GM19239 (cell line): Measurements from ENCODE around the gene EXT2.

Source experiments
- DNase-seq: peaks from one replicate; pipeline ENCODE4 v3.0.0; 2011; ENCODE audit warnings: low spot score; ENCODE audit not compliant: insufficient read length
- FAIRE-seq: peaks from 2 replicates; lab custom pipeline; 2011; peaks lifted over from hg19 to GRCh38; lab: Jason Lieb, UNC

EXT2 gene

DNA sequence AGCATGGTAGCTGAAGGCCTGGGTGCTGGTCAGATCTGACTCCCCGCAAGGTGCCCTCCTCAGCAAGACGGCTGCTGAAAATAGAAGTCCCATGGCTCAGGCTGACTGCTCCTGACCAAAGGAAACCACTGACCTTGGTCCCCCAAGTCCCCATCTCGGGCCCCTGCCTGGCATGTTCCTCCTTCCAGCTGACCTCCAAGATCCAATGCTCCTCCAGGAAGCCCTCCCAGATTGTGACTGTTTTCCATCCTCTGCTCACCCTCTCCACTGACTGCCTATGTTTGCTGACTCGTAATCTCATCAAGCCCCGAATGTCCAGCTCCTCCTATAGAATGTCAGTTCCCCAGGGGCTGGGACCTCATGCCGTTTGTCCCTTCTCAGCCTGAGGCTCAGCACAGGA is 184.0 kb downstream of the EXT2 start:
- no peak for DNase-seq
- FAIRE-seq = no peak

DNA sequence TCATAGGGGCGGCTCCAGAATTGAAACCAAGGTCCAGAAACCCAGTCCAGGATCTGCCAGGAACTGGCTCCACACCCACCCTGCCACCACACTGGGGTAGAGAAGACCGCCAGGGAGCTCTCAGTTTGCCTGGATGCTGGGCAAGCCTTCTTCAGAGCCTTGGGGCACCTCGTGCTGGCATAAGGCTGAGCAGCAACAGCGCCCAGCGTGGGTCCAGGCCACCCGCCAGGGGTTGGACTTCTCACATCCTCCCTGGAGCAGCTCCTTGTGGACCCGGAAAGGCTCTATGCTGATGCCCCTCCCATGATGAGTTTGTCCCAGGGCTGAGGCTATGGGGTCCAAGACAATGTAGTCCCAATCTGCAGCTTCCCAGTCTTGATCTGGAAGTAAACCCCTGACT is 184.8 kb downstream of the EXT2 start:
- FAIRE-seq = no peak
- no peak for DNase-seq

GRCh38 chr11:44281151-44281550 is 185.7 kb downstream of the EXT2 start:
- no peak for FAIRE-seq
- no peak for DNase-seq

- no peak for FAIRE-seq
Observed at GRCh38 chr11:44282620-44283019, 187.1 kb downstream of the EXT2 start.

GRCh38 chr11:44285756-44286155 is 190.3 kb downstream of the EXT2 start:
- DNase-seq = no peak
- no peak for FAIRE-seq

More at GRCh38 chr11:44282620-44283019, 187.1 kb downstream of the EXT2 start:
- no peak for DNase-seq

DNA sequence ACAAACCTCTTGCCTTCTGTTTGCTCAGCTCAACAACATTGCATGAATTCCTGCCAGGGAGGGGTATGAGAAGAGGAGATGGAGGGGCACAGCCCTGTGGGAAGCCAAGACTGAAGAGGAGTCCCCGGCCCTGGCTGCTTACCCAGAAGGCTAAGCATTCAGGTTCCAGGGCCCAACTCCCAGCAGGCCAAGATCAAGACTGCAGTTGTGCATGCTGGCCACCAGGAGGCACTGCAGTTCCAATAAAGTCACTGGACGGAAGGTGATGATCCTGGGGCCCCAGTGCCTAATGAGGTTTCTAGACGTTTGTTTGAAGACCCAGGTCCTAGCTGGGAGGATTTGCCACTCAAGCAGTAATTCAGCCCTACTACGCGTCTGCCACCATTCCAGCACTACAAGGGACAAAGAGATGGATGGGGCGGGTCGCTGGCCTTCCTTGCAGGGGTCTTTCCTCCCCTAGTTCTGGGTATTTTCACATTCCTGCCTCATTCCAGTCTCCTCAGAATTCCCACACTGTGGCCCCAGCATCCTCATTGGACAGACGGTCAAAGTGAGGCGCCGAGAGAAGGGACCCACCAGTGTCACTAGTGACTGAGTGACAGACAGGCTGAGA is 190.9 kb downstream of the EXT2 start:
- FAIRE-seq = peak; percentile 89
- DNase-seq = peak; percentile 77

GRCh38 chr11:44286911-44287310 is 191.4 kb downstream of the EXT2 start:
- FAIRE-seq (no peak), DNase-seq (no peak)

DNA sequence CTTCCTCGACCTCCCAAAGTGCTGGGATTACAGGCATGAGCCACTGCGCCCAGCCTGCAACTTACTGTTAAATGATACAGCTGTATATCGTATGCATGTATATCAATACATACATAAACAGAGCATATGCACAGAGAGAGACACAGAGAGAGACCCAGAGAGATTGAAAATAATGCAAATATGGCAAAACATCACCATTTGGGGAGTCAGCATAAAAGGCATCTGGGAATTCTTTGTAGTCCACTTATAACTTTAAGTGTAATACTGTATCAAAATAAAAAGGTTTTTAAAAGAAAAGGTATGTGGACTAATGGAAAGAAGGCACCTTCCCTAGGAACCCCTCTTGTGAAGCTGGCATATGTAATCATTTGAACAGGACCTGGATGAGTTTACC is 192.7 kb downstream of the EXT2 start:
- DNase-seq = no peak
- FAIRE-seq = no peak

- DNase-seq (no peak), FAIRE-seq (no peak)
Observed at GRCh38 chr11:44290208-44290607, 194.7 kb downstream of the EXT2 start.
